Renal pelvis (tissue), 4 donors: ENCODE measurements around the gene FSTL4. TPM values are rescaled to one million over a fixed set of nuclear protein-coding genes. Genes with fewer than 3 reads are reported as not detected.

Source experiments
- DNase-seq: peaks from one replicate; pipeline ENCODE4 v3.0.0-alpha.2; 2013
- polyA plus RNA-seq, 3 donors: library from polyadenylated mRNA; unstranded; fragments of 120-200 nt; gene quantifications; one replicate each; pipeline ENCODE4 v1.2.1, GENCODE V29; 2013; ENCODE audit not compliant: insufficient read length in 3 of 3

The FSTL4 gene
- polyA plus RNA-seq, 3 donors, result 0.68 to 1.5 (median 0.76) TPM

GRCh38 chr5:133265257-133265656 lies 347.1 kb downstream of the FSTL4 start:
- no peak for DNase-seq

- DNase-seq, result no peak
Observed at GRCh38 chr5:133262690-133263089, 349.7 kb downstream of the FSTL4 start.

- DNase-seq, result no peak
Observed at GRCh38 chr5:133261993-133262392, 350.3 kb downstream of the FSTL4 start.

DNA sequence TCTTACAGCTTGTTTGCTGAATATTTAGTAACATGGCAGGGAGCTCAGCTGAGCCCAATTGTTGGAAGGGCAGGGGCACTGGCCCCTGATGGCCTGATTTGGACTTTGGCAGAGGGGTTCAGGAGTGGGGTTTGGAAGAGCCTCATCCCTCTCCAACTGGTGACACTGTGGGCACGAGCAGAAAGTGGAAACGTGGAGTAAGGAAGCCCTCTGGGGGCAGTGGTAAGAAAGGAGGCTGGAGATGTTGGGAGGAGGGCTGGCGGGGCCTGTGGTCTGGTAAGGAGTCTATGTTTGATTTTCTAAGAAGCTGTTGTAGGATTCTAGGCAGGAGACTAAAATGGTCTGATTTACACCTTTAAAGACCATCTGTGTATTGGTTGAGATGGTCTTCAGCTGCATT lies 351.6 kb downstream of the FSTL4 start:
- DNase-seq, result no peak

- DNase-seq, result no peak
Observed at GRCh38 chr5:133259199-133259997, 352.9 kb downstream of the FSTL4 start.

DNA sequence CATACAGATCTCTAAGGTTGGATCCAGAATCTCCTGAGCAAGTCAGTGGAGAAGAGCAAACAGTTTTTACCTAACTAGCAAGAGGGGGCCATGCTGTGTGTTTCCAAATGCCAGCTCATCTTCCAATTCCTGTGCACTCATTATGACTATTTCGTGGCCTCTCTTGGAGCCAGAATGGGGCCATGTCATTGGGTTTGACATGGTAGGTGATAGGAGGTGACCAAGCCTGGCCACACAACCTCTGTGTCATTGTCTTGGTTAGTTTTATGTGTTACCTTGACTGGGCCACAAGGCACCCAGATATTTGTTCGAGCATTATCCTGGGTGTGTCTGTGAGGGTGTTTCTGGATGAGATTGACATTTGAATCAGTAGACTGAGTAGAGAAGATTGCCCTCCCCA lies 354.4 kb downstream of the FSTL4 start:
- no peak for DNase-seq

GRCh38 chr5:133256276-133256675 lies 356.1 kb downstream of the FSTL4 start:
- no peak for DNase-seq

DNA sequence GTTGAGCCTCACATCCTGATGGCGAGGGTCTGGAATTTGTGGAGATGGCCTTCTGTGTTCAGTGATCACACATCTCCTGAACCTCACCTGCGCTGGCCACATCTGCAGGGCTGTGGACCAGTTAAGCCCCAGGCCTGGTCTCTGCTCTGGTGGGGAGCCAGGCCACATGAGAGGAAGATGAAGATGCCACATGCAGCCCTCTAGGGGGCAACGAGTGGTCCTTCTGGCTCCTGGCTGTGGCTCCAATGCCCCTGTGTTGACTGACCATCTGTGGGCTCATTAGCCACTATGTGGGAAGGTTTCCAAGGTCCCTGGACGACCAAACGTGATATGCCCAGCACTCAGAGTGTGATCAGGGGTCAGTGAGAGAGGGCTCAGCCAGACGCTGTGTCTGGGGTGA lies 357.5 kb downstream of the FSTL4 start:
- DNase-seq, result no peak

DNA sequence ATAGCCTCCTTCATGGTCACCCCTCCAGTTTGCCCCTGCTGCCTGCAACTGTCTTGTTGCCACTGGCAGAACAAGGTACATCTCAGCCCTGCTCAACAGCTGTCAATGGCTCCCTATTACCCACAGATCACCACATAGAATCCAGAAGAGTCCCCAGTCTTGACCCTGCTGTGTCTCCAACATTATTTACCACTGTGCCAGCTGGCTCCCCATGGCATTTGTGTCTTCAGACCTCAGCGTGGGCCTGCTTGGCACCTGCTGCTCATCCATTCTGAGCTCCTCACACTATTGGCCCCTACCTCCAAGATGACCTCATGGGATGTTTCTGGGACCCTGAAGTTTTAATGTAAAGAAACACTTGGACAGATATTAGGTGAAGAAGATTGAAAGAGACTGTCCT lies 358.7 kb downstream of the FSTL4 start:
- no peak for DNase-seq

DNA sequence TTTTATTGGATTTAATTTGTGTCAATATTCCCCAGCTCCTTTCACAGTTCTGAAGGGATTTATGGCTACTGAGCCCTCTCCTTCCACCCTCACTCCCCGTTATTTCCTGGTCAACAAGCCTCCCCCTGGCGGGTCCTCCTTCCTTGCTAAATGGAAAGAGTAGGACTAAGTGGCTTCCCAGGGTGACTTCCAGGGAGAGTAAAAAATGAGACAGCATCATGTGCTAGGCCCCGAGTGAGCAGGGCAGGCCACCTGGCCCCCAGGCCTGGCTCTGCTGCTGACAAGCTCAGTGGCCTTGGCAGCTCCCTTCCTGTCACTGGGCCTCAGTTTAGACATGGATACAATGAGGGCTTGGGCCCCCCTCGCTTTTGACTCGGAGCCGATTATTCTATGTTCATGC lies 359.3 kb downstream of the FSTL4 start:
- DNase-seq, result no peak

- no peak for DNase-seq
Observed at GRCh38 chr5:133252133-133252480, 360.2 kb downstream of the FSTL4 start.

DNA sequence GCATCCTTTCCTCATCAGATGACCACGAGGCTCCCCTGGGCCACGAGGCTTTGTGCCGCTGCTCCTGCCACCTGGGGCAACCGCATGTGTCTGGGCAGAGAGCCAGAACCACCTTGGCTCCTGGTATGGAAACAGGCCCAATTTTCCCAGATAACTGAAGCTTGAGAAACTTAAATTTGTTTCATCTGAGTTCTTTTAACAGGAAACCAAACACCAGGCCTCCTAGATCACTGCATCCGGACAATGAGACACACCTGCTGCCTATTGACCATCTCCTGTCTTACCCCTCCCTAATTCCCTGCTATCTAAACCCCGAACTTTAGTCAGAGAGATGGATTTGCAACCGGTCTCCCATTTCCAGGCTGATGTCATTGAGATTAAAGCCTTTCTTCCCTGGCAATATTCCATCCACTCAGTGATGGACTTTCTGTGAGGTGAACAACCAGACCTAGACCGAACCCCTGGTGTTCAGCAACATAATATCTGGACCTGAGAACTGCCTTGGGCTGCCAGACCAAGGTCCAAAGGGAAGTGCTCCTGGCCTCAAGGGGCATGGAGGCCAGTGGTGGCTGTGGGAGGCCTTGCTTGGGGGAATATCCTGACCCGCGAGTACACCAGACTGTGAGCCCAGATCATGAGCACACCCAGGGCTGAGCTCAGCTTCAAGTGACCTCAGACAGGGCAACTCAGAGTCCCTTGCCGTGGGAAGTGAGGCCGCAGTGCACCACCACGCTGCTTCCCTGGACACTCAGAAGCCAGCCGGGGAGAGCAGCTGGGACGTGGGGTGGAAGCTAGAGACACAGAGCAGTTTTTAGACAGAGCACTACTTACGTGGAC lies 360.8 kb downstream of the FSTL4 start:
- no peak for DNase-seq

DNA sequence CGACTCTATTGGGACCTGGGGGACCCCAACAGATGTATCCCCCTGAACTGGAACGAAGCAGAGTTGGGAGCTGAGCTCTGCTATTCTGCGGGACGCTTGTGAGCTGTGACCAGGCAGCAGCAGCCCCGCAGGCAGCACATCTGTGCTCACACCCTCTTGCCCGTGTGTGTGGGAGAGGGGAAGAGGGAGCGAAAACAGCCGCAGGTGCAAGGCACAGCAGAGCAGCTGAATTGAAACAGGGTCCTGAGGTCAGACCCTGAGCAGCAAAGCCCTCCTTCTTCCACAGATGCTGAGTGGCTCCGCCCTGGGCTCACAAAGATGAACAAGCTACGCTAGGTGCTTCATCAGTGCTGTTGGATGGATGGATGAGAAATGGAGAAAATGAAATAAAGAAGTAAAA lies 361.8 kb downstream of the FSTL4 start:
- no peak for DNase-seq

DNA sequence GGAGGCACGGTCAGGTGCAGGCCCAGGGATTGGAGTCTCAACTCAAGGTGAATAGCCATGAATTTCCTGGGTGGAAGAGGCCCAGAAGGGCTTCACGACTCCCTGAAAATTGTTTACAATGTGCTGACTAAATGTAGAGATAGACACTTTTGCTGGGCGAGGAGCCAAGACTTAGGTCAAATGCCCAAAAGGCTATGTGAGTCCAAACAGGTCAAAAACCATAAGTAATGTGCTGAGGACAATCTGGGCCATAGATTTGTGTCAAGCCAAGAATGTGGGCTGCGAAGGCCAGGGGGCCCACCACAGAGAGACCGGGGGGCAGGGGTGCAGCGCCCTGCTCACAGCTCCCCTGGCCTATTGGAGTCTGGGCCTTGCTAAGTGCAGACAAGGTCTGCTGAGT lies 362.7 kb downstream of the FSTL4 start:
- no peak for DNase-seq

- DNase-seq, result no peak
Observed at GRCh38 chr5:133247881-133248624, 364.3 kb downstream of the FSTL4 start.

- no peak for DNase-seq
Observed at GRCh38 chr5:133247151-133247709, 365.1 kb downstream of the FSTL4 start.

DNA sequence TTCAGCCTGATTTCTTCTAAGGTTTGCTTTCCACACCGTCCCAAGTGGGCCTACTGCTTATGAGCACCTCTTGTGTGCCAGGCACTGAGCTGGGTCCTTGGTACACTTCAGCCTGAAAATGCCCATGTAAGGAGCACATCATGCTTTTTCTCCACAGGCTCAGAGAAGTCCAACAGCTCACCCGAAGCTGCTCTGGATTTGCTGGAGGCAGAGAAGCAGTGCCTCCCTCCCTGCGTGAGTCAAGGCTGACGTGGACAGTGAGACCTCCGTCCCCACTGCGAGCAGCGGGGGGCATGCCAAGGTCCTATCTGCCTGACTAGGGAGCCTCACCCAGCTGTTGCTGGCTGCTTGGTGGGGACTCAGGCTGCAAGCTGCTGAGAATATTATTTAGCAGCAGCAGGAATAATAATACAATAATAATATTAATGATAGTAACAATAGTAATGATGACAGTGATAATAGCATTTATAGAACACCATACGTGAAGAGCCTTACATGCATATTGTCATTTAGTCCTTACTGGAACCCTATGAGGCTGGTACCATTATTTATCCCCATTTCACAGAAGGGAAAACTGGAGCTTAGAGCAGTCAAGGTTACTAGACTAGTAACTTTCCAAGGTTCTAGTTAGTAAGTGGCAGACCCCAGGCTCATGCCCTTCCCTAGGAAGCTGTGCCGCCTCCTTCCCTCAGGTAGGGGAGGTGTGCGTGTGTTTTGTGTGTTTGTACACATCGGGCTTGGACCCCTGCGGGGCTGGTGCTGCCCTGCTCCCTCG lies 365.8 kb downstream of the FSTL4 start:
- DNase-seq, result no peak

DNA sequence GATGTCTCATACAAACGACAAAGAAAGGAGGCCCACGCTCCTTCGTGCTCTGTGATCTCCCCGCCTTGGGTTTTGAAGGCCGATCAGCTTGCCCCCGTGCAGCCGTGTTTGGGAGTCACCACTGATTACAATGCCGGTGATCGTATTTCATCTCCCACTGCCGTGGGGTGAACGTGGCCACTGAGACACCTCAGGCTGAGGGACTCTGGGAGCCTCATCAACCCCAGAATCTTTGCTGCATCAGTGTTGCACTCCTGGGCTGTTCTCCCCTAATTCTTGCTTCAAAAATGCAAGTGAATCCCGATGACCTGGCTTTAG lies 366.3 kb downstream of the FSTL4 start:
- no peak for DNase-seq

DNA sequence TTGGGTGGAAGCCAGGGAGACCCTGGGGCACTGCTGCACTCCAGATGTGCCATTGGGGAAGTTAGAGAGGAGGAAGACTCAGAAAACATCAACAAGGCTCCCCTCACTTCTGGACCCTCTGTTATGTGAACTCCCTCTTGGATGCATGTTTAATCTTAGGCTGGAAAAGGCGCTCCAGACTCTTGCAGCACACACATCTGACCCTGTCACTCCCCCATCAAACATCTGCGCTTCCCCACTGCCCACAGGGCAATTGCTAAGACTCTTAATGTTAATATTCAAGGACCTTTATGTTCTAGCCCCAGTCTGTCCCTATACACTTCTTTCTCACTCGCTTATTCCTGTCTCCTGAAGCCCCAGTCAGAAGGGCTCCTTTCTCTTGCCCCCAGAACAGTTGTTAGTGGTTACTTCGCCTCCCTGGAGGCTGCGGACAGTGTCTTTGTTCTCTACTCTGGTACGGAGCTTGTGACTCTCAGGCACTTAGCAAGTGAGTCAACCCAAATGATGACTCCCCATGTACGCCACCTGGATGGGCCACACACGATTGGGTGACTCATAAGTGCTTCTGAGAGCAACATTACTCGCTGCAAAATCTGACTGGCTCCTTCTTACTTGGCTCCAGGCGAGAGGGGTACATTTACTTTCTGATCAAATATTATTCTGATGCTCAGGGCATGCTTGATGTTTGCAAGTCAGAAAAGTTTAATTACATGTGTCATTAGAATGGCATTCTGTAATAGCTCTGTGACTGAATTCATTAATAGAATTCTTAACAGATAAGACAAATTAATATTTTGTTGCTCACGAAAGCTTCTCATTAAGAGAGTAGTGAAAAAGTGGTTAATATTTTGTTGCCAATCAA lies 366.9 kb downstream of the FSTL4 start:
- no peak for DNase-seq

DNA sequence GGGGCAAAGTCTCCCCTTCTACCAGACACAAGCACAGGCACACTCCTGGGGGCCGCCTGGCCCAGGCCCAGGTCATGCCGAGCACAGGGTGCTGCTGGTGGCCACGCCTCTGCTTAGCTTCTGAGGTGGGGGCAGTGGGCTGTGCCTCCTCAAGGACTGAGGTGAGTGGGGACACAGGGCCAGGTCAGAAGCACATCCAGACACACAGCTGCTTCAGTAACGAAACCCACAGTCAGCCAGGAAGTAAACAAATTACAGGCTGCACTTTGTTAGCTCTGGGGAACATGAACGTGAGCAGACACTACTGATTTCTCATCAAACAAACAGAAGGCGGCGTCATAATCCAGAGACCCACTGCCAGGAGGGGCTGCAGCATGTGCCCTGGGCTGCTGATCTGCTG lies 368.1 kb downstream of the FSTL4 start:
- no peak for DNase-seq

DNA sequence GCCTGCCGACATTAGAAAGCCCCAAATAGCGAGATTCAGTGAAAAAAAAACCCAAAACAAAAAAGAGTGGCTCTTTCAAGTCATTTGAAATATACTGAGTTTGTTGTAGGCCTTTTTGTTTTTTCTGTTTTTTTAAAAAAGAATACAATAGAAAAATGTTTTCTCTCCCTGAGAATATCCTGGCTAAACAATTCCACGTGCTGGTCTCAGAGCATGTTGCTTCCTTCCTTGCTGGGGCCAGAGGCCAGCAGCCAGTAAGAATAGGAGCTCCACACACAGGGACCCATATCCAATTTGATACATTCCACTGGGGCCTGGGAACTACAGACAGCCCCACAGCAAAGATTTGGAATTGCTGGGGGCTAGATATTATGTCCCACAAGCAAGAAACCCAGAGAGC lies 369.1 kb downstream of the FSTL4 start:
- DNase-seq, result no peak
